Measurements from ENCODE around the gene CRMP1.

GRCh38 chr4:5836943-5837342 is 55.9 kb downstream of the CRMP1 start:
- no peak for TF ChIP-seq FOXK2 (IDR thresholded peaks at IDR 0.05)
- no peak for TF ChIP-seq FOXM1 (IDR thresholded peaks at IDR 0.05; ENCODE audit: borderline replicate concordance)
- TF ChIP-seq FOXA1 (IDR thresholded peaks at IDR 0.05) = no peak
- TF ChIP-seq ARNT (IDR thresholded peaks at IDR 0.05) = no peak
- TF ChIP-seq BHLHE40 (IDR thresholded peaks at IDR 0.05; ENCODE audit: borderline replicate concordance) = no peak

All from HEK293T (cell line).